ENCODE data around the gene ANKRD22. TPM values are rescaled to one million over a fixed set of nuclear protein-coding genes. Genes with fewer than 3 reads are reported as not detected.

Gene ANKRD22
- polyA plus RNA-seq (2013, experiment 1 of 2) = not detected
- not detected for polyA plus RNA-seq (2013, experiment 2 of 2)

- no peak within 1 kb of the TSS for H3K4me3 ChIP-seq (ENCODE audit: extremely low read depth, insufficient read depth, low read length, poor library complexity, severe bottlenecking)
- H3K4me1 ChIP-seq (ENCODE audit: control insufficient read depth, insufficient read depth, low read length, poor library complexity, severe bottlenecking) = no peaks in the 10 kb centered on the region
- 80 to 93% methylated on average over 3 to 4 of the region's 5 CpGs for WGBS, 2 experiments (ENCODE audit: insufficient coverage in 2 of 2)
- H3K27ac ChIP-seq (ENCODE audit: low read depth, low read length, severe bottlenecking) = no peak within 1 kb of the TSS
- H3K9me3 ChIP-seq (ENCODE audit: control insufficient read depth, low read length) = no peaks in the 10 kb centered on the region
- no peaks in the 10 kb centered on the region for H3K36me3 ChIP-seq (ENCODE audit: control insufficient read depth, insufficient read depth, low read length)
Observed at GRCh38 chr10:88851706-88852105, at the start of gene ANKRD22. ANKRD22 (minus strand) TSS chr10:88851844; CDS start chr10:88851607, 237 bp downstream.

DNA sequence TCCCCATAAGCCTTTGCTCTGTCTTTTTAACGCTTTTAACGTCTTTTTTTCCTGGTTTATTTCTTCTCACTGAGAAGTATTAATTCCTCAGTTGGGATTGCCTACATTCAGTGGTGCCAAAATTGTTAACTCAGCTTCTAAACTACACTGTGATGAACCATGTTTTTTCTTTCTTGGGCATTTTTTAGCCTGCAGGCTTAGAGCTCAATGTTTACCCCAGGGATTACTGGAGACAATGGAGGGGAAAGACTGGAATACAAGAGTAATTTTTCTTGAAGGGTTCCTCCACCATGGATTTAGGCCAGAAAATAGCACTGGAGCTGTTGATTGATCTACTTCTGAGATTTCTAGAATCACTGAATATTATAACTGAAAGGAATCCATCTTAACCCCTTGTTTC, 48.2 kb upstream of the ANKRD22 start:
- WGBS, 2 experiments (ENCODE audit: insufficient coverage in 2 of 2) = 83% methylated on average over 1 of the region's 2 CpGs; no CpG with 5 or more reads in 1 of the 2 experiments
- Histone ChIP-seq H3K27ac (ENCODE audit: low read depth, low read length, severe bottlenecking) (no peak overlapping the region), H3K4me1 (ENCODE audit: control insufficient read depth, insufficient read depth, low read length, poor library complexity, severe bottlenecking) (peaks cover 23% of the 10 kb centered on the region), H3K36me3 (ENCODE audit: control insufficient read depth, insufficient read depth, low read length) (no peaks in the 10 kb centered on the region), H3K4me3 (ENCODE audit: extremely low read depth, insufficient read depth, low read length, poor library complexity, severe bottlenecking) (no peak overlapping the region), H3K9me3 (ENCODE audit: control insufficient read depth, low read length) (no peaks in the 10 kb centered on the region)

DNA sequence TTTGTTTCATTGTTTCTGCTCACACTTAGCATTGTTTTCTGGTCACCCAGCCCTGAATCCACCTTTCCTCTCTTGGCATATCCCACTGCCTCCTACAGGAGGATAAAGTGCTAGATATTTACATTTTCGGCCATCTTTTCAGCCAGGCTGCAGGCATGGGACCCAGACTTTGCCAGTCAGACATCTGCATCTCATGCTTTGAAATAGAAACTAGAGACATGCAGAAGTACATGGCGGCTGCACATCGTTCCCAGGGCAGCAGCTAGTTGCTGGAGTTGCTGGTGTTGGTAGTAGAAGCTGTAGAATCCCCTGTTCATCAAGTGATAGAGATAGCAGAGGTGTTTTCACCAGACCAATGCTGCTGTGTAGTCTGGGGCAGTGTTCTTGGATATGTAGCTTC, 47.1 kb upstream of the ANKRD22 start:
- Histone ChIP-seq H3K4me3 (ENCODE audit: extremely low read depth, insufficient read depth, low read length, poor library complexity, severe bottlenecking) (no peak overlapping the region), H3K4me1 (ENCODE audit: control insufficient read depth, insufficient read depth, low read length, poor library complexity, severe bottlenecking) (peaks cover 23% of the 10 kb centered on the region), H3K27ac (ENCODE audit: low read depth, low read length, severe bottlenecking) (no peak overlapping the region), H3K36me3 (ENCODE audit: control insufficient read depth, insufficient read depth, low read length) (no peaks in the 10 kb centered on the region), H3K9me3 (ENCODE audit: control insufficient read depth, low read length) (no peaks in the 10 kb centered on the region)
- WGBS, 2 experiments (ENCODE audit: insufficient coverage in 2 of 2) = 83 to 97% methylated on average over 3 of the region's 3 CpGs

- Histone ChIP-seq H3K36me3 (ENCODE audit: control insufficient read depth, insufficient read depth, low read length) (no peaks in the 10 kb centered on the region), H3K27ac (ENCODE audit: low read depth, low read length, severe bottlenecking) (peak overlapping the region; percentile 73), H3K4me1 (ENCODE audit: control insufficient read depth, insufficient read depth, low read length, poor library complexity, severe bottlenecking) (peaks cover 23% of the 10 kb centered on the region), H3K4me3 (ENCODE audit: extremely low read depth, insufficient read depth, low read length, poor library complexity, severe bottlenecking) (no peak overlapping the region), H3K9me3 (ENCODE audit: control insufficient read depth, low read length) (no peaks in the 10 kb centered on the region)
- 80% methylated on average over 3 of the region's 8 CpGs; no CpG with 5 or more reads in 1 of the 2 experiments for WGBS, 2 experiments (ENCODE audit: insufficient coverage in 2 of 2)
Observed at GRCh38 chr10:88896994-88897853, 45.6 kb upstream of the ANKRD22 start.

GRCh38 chr10:88896372-88896993, 44.8 kb upstream of the ANKRD22 start:
- WGBS, 2 experiments (ENCODE audit: insufficient coverage in 2 of 2) = 80 to 100% methylated on average over 1 of the region's 4 CpGs
- Histone ChIP-seq H3K36me3 (ENCODE audit: control insufficient read depth, insufficient read depth, low read length) (no peaks in the 10 kb centered on the region), H3K4me1 (ENCODE audit: control insufficient read depth, insufficient read depth, low read length, poor library complexity, severe bottlenecking) (peaks cover 23% of the 10 kb centered on the region), H3K4me3 (ENCODE audit: extremely low read depth, insufficient read depth, low read length, poor library complexity, severe bottlenecking) (no peak overlapping the region), H3K9me3 (ENCODE audit: control insufficient read depth, low read length) (no peaks in the 10 kb centered on the region), H3K27ac (ENCODE audit: low read depth, low read length, severe bottlenecking) (peak overlapping the region; percentile 73)

DNA sequence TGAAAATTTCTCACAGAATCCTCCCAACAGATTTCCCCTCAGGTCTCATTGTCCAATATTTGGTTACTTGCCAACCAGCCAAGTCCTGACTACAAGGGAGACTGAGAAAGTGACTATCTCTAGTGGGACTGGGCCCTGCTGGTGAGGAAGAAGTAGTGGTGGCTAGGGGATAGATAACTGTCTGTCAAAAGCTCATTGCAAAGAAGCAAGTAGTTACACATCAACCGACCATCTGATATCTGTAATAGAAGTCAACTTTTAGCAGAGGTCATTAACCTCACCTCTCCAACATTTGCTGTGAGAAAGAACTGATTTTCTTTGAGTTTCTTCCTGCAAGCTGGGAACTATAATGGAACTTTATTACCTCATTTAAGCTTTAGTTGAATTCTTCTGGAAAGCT, 43.6 kb upstream of the ANKRD22 start:
- Histone ChIP-seq H3K36me3 (ENCODE audit: control insufficient read depth, insufficient read depth, low read length) (no peaks in the 10 kb centered on the region), H3K4me1 (ENCODE audit: control insufficient read depth, insufficient read depth, low read length, poor library complexity, severe bottlenecking) (peaks cover 23% of the 10 kb centered on the region), H3K9me3 (ENCODE audit: control insufficient read depth, low read length) (no peaks in the 10 kb centered on the region), H3K27ac (ENCODE audit: low read depth, low read length, severe bottlenecking) (no peak overlapping the region), H3K4me3 (ENCODE audit: extremely low read depth, insufficient read depth, low read length, poor library complexity, severe bottlenecking) (no peak overlapping the region)
- WGBS, 2 experiments (ENCODE audit: insufficient coverage in 2 of 2) = no CpG with 5 or more reads among the region's 1 CpG

GRCh38 chr10:88893611-88894010, 42.0 kb upstream of the ANKRD22 start:
- Histone ChIP-seq H3K4me3 (ENCODE audit: extremely low read depth, insufficient read depth, low read length, poor library complexity, severe bottlenecking) (no peak overlapping the region), H3K36me3 (ENCODE audit: control insufficient read depth, insufficient read depth, low read length) (no peaks in the 10 kb centered on the region), H3K4me1 (ENCODE audit: control insufficient read depth, insufficient read depth, low read length, poor library complexity, severe bottlenecking) (peaks cover 23% of the 10 kb centered on the region), H3K27ac (ENCODE audit: low read depth, low read length, severe bottlenecking) (no peak overlapping the region), H3K9me3 (ENCODE audit: control insufficient read depth, low read length) (no peaks in the 10 kb centered on the region)
- WGBS, 2 experiments (ENCODE audit: insufficient coverage in 2 of 2) = 80 to 83% methylated on average over 1 to 3 of the region's 3 CpGs

DNA sequence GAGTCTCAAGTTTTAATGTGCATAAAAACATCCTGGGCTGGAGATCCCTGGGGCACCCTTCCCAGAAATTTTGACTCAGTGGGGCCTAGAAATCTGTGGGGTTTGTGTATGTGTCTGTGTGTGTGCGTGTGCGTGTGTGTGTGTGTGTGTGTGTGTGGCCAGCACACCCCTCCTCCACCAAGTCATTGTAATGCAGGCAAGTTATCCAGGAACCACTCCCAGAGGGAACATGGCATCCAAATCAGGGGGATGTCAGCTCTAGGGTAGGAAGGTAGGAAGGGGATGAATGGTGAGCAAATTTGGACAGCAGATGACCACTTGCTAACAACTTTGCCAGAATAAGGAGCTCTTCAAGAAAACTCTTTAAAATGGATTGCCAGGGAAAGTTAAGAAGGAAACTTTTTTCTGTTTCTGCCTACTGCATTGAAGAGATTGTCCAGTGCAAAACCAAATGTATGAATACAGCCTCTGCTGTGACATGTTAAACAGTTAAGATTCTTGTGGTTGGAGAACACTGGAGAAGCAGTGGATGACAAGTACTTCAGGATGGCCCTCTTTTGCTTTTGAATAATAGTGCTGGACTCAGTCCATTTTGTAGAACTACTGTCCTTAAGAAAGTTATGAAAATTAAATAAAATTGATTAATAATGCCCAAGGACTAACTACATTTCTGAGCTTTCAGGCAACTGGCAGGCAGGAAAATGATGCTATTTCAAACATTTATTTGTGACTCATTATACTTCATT, 40.8 kb upstream of the ANKRD22 start:
- no CpG with 5 or more reads among the region's 2 CpGs for WGBS, 2 experiments (ENCODE audit: insufficient coverage in 2 of 2)

DNA sequence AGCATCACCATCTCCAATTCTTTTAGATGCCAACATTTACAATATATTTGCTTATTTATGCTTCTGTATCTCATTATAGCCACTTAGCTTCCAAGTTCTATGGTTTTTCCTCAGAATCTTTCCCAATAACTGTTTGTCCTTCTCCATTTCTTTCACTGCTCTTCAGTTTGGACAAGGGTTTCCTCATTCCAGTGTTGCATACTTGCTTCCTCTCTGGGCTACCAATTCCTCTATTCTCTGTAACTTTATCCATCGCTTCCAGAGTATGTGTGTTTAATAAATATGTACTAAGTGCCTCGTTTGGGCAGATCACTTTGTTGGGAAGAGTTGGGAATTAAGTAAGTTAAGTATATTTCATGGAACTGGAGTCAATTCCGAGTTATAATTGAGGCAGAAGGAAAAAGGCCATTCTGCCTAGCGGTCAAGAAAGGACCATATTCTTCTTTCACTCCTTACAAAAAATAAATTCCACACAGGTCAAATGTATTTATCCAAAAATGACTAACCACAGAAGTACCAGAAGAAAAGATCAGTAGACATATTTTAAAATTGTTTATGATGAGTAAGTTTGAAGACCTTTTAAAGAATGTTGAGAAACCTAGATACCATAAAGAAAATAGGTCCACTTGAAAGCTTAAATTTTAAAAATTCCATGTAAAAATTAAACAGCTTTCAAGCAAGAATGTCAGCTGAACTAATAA, 39.2 kb upstream of the ANKRD22 start:
- H3K36me3 ChIP-seq (ENCODE audit: control insufficient read depth, insufficient read depth, low read length) = no peaks in the 10 kb centered on the region
- no peak overlapping the region for H3K27ac ChIP-seq (ENCODE audit: low read depth, low read length, severe bottlenecking)
- 50 to 86% methylated on average over 1 of the region's 4 CpGs for WGBS, 2 experiments (ENCODE audit: insufficient coverage in 2 of 2)
- no peak overlapping the region for H3K4me3 ChIP-seq (ENCODE audit: extremely low read depth, insufficient read depth, low read length, poor library complexity, severe bottlenecking)
- no peaks in the 10 kb centered on the region for H3K4me1 ChIP-seq (ENCODE audit: control insufficient read depth, insufficient read depth, low read length, poor library complexity, severe bottlenecking)
- H3K9me3 ChIP-seq (ENCODE audit: control insufficient read depth, low read length) = no peaks in the 10 kb centered on the region

More for the DNA sequence above, 40.8 kb upstream of the ANKRD22 start:
- Histone ChIP-seq H3K27ac (ENCODE audit: low read depth, low read length, severe bottlenecking) (no peak overlapping the region), H3K36me3 (ENCODE audit: control insufficient read depth, insufficient read depth, low read length) (no peaks in the 10 kb centered on the region), H3K9me3 (ENCODE audit: control insufficient read depth, low read length) (no peaks in the 10 kb centered on the region), H3K4me3 (ENCODE audit: extremely low read depth, insufficient read depth, low read length, poor library complexity, severe bottlenecking) (no peak overlapping the region), H3K4me1 (ENCODE audit: control insufficient read depth, insufficient read depth, low read length, poor library complexity, severe bottlenecking) (peaks cover 13% of the 10 kb centered on the region)

All from mesodermal cell (in vitro differentiated cells).